ENCODE results near the gene SOWAHA. TPM values are rescaled to one million over a fixed set of nuclear protein-coding genes. Genes with fewer than 3 reads are reported as not detected.
A peak's percentile ranks its signal among the peaks of the same experiment; 100 is the strongest.

The SOWAHA gene
- under 1 TPM; 0.14 to 0.98 TPM for total RNA-seq
- polyA plus RNA-seq = under 1 TPM; 0.06 to 0.10 TPM
- long read RNA-seq, donor 1 = 0 reads
- long read RNA-seq, donor 2 = 0 reads
- long read RNA-seq, donor 3 = 0 reads
- long read RNA-seq, donor 4 = 0 reads
- long read RNA-seq, donor 5 = 0 reads

DNA sequence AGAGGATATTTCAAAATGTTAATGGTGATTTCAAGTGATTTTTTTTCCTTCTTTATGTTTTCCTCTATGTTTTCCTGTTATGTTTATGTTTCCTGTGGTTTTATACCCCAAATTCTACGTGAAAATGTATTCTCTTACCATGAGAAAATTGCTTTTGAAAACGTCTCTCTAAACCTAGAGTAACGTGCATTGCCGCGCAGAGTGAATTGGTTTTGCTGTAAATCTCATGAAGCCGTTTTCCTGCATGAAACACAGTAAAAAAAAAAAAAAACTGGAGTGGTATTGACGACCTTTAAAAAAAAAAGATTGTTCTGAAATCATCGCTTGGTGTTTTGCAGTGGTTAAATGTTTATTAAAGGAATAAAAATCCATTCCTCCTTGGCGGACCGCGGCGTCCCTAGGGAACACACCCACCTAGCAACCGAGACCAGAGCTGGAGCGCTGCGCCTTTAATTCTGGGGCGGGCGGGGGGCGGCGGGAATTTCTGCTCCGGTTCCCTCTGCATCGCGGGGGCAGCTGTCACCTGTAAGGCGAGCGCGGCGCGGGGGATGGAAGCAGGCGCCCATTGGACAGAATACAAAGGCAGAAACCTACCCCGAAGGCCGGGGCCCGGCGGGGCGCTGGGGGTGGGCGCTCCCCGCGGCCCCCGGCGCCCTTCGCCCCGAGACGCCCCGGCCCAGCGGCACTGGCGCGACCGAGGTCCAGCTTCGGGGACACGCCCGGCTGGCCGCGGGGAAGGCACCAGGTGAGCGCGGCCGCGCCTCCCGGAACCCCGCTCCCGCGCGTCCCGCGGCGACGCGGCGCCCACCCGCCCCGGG lies at the start of gene SOWAHA:
Gene SOWAHA (plus strand): TSS at position 522 of the 818 bp plus-strand sequence. CDS start 320 bp downstream, outside the sequence.
- TF ChIP-seq, protein P1, sequence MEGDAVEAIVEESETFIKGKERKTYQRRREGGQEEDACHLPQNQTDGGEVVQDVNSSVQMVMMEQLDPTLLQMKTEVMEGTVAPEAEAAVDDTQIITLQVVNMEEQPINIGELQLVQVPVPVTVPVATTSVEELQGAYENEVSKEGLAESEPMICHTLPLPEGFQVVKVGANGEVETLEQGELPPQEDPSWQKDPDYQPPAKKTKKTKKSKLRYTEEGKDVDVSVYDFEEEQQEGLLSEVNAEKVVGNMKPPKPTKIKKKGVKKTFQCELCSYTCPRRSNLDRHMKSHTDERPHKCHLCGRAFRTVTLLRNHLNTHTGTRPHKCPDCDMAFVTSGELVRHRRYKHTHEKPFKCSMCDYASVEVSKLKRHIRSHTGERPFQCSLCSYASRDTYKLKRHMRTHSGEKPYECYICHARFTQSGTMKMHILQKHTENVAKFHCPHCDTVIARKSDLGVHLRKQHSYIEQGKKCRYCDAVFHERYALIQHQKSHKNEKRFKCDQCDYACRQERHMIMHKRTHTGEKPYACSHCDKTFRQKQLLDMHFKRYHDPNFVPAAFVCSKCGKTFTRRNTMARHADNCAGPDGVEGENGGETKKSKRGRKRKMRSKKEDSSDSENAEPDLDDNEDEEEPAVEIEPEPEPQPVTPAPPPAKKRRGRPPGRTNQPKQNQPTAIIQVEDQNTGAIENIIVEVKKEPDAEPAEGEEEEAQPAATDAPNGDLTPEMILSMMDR (IDR thresholded peaks at IDR 0.05; ENCODE audit: control extremely low read depth, extremely low read depth) = no peak
- Histone ChIP-seq H3K9me3 (ENCODE audit: control insufficient read depth in 4 of 4, insufficient read depth in 3 of 4, low read length in 3 of 4) (no peaks in the 10 kb centered on the region), H3K27ac (ENCODE audit: low read depth in 1 of 2, low read length in 1 of 2) (no peak within 1 kb of the TSS), H3K36me3 (ENCODE audit: control insufficient read depth in 4 of 4, insufficient read depth in 4 of 4, low read length in 4 of 4) (no peaks in the 10 kb centered on the region), H3K4me3 (peak within 1 kb of the TSS; percentile 24), H3K9ac (ENCODE audit: insufficient read depth in 1 of 2, low read length in 2 of 2) (no peak within 1 kb of the TSS), H3K4me1 (ENCODE audit: control insufficient read depth in 5 of 5, insufficient read depth in 5 of 5, low read length in 5 of 5) (peaks cover 0 to 15% (median 0%) of the 10 kb centered on the region in 5 donors), H3K27me3 (ENCODE audit: control insufficient read depth in 3 of 3, insufficient read depth in 3 of 3, low read length in 2 of 3) (peaks cover 0 to 39% (median 36%) of the 10 kb centered on the region in 3 donors)
- no peak for ATAC-seq (ENCODE audit: insufficient read depth, low FRiP score)
- 1 to 3% methylated on average over 50 to 68 of the region's 68 CpGs for WGBS, 2 donors
- DNase-seq = peak in 1 of 3 donors; percentile 39

DNA sequence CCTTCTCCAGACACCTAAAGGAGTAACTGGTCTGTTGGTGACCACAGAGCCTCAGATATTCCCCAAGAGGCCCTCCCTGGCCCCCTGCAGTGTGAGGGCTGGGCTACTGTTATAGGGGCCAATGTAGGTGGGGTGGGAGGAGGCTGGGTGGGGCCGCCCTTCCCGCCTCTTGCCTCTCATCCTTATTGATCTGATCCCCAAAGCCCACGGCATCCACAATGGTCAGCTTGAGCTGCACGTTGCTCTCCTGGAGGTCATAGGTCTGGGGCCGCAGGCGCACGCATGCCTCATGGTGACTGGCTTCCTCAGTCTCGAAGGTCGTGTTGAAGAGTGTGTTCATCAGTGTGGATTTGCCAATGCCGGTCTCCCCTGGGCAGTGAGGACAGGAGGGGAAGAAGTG lies 49.1 kb upstream of the SOWAHA start:
- H3K27me3 ChIP-seq (ENCODE audit: control insufficient read depth in 3 of 3, insufficient read depth in 3 of 3, low read length in 2 of 3) = no peaks in the 10 kb centered on the region
- no peak overlapping the region for H3K27ac ChIP-seq (ENCODE audit: low read depth in 1 of 2, low read length in 1 of 2)
- H3K4me1 ChIP-seq (ENCODE audit: control insufficient read depth in 5 of 5, insufficient read depth in 5 of 5, low read length in 5 of 5) = peaks cover 8 to 19% (median 16%) of the 10 kb centered on the region in 5 donors
- WGBS, 2 donors = 94 to 98% methylated on average over 10 of the region's 10 CpGs
- H3K9ac ChIP-seq (ENCODE audit: insufficient read depth in 1 of 2, low read length in 2 of 2) = no peak overlapping the region
- TF ChIP-seq, protein P1 (IDR thresholded peaks at IDR 0.05; ENCODE audit: control extremely low read depth, extremely low read depth) = no peak
- DNase-seq (no peak), ATAC-seq (ENCODE audit: insufficient read depth, low FRiP score) (no peak)
- no peak overlapping the region for H3K4me3 ChIP-seq
- H3K9me3 ChIP-seq (ENCODE audit: control insufficient read depth in 4 of 4, insufficient read depth in 3 of 4, low read length in 3 of 4) = no peaks in the 10 kb centered on the region
- peaks cover 0 to 35% (median 20%) of the 10 kb centered on the region in 4 donors for H3K36me3 ChIP-seq (ENCODE audit: control insufficient read depth in 4 of 4, insufficient read depth in 4 of 4, low read length in 4 of 4)

DNA sequence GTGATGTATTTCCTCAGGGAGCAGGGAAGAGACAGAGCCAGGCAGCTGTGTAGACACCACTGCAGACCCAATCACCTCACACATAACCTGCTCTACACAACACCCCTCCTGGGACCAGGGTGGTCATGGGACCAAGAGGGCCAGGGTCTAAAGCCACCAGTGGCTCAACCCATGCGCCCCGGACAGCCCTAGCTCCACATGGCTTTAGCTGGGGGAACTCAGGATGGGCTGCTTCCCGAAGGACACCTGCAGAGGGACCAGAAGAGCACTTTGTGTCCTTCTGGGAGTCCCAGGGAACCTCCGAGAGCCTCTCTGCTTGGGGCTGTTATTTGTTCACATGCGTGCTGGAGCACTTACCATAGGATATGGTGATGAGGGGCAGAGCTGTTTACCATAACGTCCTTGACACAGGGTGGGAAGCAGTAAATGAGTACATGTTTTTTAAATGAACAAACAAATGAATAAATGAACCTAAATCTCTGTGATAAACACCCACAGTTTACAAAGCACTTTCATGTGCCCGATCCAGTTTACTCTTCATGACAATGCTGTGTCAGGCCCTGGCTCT lies 48.3 kb upstream of the SOWAHA start:
- no peak overlapping the region for H3K4me3 ChIP-seq
- no peak for ATAC-seq (ENCODE audit: insufficient read depth, low FRiP score)
- no peak overlapping the region for H3K27ac ChIP-seq (ENCODE audit: low read depth in 1 of 2, low read length in 1 of 2)
- TF ChIP-seq, protein P1 (IDR thresholded peaks at IDR 0.05; ENCODE audit: control extremely low read depth, extremely low read depth) = no peak
- H3K9me3 ChIP-seq (ENCODE audit: control insufficient read depth in 4 of 4, insufficient read depth in 3 of 4, low read length in 3 of 4) = no peaks in the 10 kb centered on the region
- H3K9ac ChIP-seq (ENCODE audit: insufficient read depth in 1 of 2, low read length in 2 of 2) = no peak overlapping the region
- H3K27me3 ChIP-seq (ENCODE audit: control insufficient read depth in 3 of 3, insufficient read depth in 3 of 3, low read length in 2 of 3) = no peaks in the 10 kb centered on the region
- no peak for DNase-seq
- 93 to 97% methylated on average over 7 of the region's 7 CpGs for WGBS, 2 donors
- H3K36me3 ChIP-seq (ENCODE audit: control insufficient read depth in 4 of 4, insufficient read depth in 4 of 4, low read length in 4 of 4) = peaks cover 0 to 31% (median 14%) of the 10 kb centered on the region in 4 donors
- H3K4me1 ChIP-seq (ENCODE audit: control insufficient read depth in 5 of 5, insufficient read depth in 5 of 5, low read length in 5 of 5) = peaks cover 8 to 19% (median 16%) of the 10 kb centered on the region in 5 donors
